ENCODE measurements around the gene AIF1L.
A peak's percentile ranks its signal among the peaks of the same experiment; 100 is the strongest.

The AIF1L gene

DNA sequence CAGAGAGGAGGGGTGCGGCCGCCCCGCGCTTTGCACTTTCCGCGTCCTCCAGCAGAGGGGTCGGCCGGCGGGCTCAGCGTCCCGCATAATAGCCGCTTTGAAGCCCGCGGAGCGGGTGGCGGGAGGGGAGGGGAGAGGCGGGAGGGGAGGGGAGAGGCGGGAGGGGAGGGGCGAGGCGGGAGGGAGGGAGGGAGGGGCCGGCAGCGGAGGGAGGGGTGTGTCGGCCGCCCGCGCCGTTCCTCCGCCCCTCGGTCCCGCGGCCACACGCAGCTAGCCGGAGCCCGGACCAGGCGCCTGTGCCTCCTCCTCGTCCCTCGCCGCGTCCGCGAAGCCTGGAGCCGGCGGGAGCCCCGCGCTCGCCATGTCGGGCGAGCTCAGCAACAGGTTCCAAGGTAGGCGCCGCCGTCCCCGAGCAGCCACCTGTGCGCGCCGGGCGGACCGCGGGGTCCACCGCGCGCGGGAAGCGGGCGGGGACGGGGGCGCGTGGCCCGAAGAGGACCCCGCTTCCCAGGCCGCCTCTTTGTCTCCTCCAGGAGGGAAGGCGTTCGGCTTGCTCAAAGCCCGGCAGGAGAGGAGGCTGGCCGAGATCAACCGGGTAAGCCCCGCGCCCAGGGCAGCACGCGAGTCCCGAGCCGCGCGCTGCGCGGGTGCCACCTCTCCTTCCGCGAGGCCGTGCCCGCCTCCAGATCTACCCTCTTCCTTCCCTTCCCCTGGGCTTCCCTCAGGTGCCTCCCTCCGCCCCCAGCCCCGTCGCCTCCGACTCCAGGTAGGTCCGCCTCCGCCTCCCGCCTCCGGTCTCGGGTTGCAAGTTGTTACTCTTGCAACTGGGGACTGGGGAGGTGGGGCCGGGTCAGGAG is at the start of gene AIF1L:
Gene AIF1L, plus strand, starts transcription at position 263 of the 857 bp plus-strand sequence. Its CDS starts 99 bp downstream, at position 362.
- Histone ChIP-seq H3K4me3 (peak within 1 kb of the TSS; percentile 34 to 61 (median 52)), H3K27ac (peak within 1 kb of the TSS in 8 of 21 experiments; percentile 25 to 77 (median 48))

DNA sequence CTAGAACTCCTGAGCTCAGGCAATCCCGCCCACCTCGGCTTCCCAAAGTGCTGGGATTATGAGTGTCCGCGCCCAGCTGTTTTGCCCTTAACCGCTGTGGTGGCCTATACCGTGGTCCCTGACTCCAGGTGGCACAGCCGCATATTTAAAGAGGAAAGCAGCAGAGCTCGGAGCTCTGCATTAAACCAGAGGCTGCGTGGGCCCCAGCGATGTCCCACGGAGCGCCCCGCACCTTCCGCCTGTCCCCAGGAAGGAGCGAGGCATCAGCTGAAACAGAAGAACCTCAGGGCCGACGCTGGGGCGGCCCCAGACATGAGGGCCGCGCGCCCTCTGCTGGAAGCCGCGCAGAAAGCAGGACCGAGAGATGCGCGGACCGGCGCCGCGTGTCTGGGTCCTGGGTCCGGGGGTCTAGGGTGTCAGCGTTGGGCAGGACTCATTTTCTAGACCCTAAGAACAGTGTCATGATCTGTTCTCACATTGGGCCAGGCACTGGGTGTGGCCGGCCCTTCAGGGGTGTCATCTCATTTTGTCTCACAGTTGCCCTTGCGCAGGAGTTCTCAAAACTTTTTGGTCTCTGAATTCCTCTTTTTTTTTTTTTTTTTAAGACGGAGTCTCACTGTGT is 49.6 kb upstream of the AIF1L start:
- no peak overlapping the region for H3K4me3 ChIP-seq
- no peak overlapping the region for H3K27ac ChIP-seq

- Histone ChIP-seq H3K4me3 (no peak overlapping the region), H3K27ac (no peak overlapping the region)
Observed at GRCh38 chr9:131048332-131048731, 48.0 kb upstream of the AIF1L start.

GRCh38 chr9:131048820-131049219 is 47.5 kb upstream of the AIF1L start:
- Histone ChIP-seq H3K4me3 (no peak overlapping the region), H3K27ac (no peak overlapping the region)

- Histone ChIP-seq H3K27ac (no peak overlapping the region), H3K4me3 (no peak overlapping the region)
Observed at GRCh38 chr9:131049829-131050715, 46.3 kb upstream of the AIF1L start.

- Histone ChIP-seq H3K4me3 (no peak overlapping the region), H3K27ac (no peak overlapping the region)
Observed at GRCh38 chr9:131050831-131051230, 45.5 kb upstream of the AIF1L start.

DNA sequence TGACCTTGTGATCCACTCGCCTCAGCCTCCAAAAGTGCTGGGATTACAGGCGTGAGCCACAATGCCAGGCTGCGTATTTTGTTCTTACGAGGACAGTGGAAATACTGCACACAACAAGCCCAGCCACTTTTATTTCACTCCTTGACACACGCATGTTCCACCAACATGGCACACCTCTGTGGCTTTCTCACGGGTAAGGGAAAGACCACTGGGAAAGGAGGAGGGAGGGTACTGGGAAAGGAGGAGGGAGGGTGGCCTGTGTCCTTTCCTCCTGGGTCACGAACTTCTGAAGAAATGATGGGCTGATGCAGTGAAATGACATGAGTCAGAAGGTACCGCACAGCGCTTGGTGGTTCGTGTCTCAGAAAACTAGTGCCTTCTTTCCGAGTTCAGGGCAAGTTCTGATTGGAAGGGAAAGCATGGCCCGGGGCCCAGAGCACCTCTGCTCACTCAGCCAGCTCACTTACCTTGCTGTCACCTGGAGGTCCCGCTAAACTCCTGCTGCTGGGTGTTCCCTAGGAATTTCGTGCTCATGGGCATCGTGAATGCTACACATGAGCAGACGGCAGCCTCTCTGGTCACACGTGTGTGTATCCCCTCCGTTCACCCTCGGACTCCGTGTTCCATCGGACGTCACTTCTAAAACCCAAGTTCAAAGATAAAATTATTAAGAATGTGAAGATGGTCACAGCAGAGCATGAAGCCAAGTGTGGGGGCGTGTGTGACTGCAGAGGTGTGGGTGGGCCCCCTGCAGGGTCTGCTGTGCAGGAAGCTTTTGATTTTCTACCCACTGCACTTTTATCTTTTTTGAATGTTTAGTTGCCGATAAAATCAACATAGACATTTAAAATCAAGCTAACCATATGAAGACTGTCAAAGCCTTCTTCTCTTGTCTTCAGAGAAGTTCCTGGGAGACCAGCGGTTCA is 44.5 kb upstream of the AIF1L start:
- no peak overlapping the region for H3K4me3 ChIP-seq
- H3K27ac ChIP-seq, result peak overlapping the region in 1 of 21 experiments; percentile 44

GRCh38 chr9:131053896-131054295 is 42.4 kb upstream of the AIF1L start:
- no peak overlapping the region for H3K4me3 ChIP-seq
- peak overlapping the region in 2 of 21 experiments; percentile 10 to 62 for H3K27ac ChIP-seq

DNA sequence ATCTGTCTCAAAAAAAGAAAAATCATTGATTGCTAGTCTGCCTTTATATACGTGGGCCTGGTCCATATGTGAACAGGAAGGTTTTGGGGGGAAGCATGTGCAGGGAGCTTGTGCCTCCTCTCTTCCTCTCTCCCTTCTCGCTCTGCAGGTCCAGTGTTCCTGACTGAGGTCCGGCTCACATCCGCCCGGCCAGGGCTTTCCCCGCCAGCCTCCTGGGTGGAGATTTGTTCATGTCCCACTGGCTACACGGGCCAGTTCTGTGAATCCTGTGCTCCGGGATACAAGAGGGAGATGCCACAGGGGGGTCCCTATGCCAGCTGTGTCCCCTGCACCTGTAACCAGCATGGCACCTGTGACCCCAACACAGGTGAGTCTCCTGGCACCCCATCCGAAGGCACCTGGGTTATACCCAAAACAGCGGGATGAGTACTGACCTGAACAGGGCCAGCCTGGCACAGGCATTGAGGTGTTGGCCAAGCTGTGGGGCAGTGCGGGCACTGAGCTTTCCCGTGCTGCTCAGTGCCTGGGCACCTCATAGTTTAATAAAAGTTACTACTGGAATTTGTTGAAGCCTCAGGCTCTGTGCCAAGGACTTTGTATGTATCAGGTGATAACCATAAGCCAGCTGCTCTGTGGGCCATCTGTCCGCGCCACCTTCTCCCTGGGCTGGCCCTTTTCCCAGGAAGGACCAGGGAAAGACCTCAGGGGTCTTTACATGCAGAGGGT is 39.4 kb upstream of the AIF1L start:
- no peak overlapping the region for H3K27ac ChIP-seq
- no peak overlapping the region for H3K4me3 ChIP-seq

DNA sequence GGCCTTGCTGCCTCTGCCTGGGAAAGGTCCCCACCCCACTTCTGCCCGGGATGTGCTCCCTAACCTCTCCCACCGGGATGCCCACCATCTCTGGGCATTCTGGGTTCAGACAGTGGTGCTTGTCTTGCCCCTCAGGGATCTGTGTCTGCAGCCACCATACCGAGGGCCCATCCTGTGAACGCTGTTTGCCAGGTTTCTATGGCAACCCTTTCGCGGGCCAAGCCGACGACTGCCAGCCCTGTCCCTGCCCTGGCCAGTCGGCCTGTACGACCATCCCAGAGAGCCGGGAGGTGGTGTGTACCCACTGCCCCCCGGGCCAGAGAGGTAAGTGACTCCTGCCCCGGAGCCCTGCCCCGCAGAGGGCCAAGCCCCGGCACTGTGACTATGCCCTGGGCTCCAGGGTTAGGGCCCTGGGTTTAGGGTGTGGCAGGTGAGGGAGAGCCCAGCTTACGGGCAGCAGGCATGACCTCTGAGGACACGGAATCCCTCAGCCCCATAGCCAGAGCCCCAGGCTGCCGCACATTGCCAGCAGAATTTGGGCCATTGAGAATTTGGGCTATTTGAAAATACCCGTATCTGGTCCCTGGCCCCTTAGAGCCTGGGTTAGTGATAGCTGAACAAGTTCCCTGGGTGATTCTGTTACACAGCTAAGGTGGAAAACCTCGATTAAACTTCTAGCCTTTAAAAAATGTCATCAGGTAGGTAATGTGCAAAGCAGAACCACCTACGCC is 35.3 kb upstream of the AIF1L start:
- H3K4me3 ChIP-seq, result no peak overlapping the region
- no peak overlapping the region for H3K27ac ChIP-seq

- H3K4me3 ChIP-seq, result no peak overlapping the region
- H3K27ac ChIP-seq, result no peak overlapping the region
Observed at GRCh38 chr9:131062969-131063368, 33.4 kb upstream of the AIF1L start.

DNA sequence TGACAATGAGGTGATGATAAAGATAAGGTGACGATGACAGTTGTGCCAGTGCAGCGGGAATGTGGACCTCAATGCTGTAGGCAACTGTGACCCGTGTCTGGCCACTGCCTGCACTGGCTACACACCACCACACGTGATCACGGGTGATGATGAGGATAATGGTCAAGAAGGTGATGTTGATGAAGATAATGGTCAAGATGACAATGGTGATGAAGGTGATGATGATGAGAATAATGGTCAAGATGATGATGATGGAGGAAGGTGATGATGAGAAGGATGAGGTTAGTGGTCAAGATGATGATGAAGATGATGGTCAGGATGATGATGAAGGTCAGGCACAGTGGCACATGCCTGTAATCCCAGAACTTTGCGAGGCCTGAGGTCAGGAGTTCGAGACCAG is 30.7 kb upstream of the AIF1L start:
- no peak overlapping the region for H3K27ac ChIP-seq
- H3K4me3 ChIP-seq, result no peak overlapping the region

DNA sequence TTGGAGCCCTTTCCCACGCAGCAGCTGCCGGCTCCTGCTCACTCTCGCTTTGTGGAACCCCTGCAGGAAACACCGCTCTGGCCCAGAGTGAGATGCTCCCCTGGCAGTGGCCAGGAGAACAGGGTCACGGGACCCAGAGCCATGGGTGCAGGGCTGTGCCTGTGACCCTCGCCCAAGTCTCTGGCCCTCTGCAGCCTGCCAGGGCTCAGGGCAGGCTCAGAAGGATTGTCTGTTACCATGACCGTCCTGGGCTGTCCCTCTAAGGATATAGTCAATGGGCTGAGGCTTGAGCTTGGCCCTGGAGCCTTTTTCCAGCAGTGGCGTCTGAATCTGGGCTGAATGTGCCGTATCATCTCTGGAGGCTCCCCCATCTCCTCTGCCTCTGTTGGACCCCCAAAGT is 28.7 kb upstream of the AIF1L start:
- no peak overlapping the region for H3K27ac ChIP-seq

DNA sequence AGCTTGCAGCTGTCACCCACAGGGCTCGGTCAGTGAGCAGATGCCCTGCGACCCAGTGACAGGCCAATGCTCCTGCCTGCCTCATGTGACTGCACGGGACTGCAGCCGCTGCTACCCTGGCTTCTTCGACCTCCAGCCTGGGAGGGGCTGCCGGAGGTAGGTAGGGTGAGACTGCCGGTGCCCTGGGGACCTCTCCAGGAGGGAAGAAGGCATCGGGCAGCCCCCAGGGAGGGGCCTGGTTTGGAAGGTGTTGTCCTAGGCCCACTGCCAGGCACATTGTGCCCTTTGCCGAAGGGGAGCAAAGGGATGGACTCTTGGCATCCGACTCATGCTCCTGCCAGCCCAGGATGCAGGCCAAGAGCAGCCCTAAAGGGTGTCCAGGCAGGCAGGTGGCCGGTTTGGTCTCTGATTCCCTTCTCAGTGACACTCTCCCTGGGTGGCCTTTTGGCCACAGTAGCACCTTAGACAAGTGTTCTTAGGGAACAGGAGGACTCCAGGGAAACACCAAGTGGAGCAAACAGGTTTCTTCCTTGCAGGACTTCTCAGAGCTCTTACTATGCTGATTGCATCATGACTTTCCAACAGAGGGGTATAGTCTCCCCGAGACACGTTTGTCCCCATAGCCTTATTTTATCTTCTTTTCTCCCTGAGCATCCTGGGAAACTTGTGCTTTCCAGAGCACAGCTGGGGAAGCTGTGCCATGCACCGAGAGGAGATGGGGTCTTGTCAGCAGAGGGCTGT is 28.1 kb upstream of the AIF1L start:
- H3K27ac ChIP-seq, result no peak overlapping the region
- no peak overlapping the region for H3K4me3 ChIP-seq

More for the DNA sequence above, 28.7 kb upstream of the AIF1L start:
- no peak overlapping the region for H3K4me3 ChIP-seq

- Histone ChIP-seq H3K27ac (no peak overlapping the region), H3K4me3 (no peak overlapping the region)
Observed at GRCh38 chr9:131069699-131070098, 26.6 kb upstream of the AIF1L start.

DNA sequence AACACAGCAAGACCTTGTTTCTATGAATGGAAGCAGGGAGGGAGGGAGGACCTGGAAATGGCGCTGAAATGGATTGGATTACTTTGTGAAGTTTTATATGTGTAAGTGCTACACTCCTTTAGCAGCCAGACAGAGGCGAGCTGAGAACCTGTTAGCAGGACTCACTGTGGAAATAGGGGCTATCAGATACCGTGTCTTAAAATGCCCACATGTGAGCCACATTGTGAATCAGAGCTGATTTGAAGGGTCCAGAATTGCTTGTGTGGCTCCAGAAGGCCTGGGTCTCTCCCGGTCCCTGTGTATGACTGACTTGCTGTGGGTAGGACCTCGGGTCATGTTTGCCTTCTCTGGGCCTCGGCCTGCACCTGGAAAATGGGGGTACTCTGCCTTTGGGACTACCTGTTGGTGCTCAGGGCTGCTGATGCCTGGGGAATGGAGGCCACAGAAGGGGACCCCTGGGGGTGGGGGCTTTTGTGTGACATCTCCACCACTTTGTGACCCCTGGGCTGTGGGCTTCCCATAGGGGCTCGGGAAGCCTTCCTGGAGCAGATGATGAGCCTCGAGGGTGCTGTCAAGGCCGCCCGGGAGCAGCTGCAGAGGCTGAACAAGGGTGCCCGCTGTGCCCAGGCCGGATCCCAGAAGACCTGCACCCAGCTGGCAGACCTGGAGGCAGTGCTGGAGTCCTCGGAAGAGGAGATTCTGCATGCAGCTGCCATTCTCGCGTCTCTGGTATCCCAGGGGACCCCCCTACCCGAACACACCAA is 24.0 kb upstream of the AIF1L start:
- H3K4me3 ChIP-seq, result no peak overlapping the region
- no peak overlapping the region for H3K27ac ChIP-seq

DNA sequence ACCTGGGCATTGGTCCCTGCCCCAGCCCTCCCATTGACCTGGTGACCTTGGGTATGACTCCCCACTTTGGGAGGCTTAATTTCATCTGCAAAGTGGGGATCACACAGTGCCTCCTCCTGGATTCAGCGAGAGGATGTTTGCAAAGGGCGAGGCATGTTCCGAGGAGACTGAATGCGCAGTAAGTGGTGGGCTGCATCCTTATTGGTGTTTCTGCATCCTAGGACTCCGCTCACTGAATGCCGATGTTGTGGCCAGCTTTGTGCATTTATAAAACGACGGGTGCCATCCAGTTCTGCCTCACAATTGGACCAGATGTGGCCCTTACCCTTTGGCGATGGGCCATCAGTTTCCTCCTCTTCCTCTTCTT is 23.5 kb upstream of the AIF1L start:
- Histone ChIP-seq H3K27ac (no peak overlapping the region), H3K4me3 (no peak overlapping the region)

Measured in skin epidermis (tissue), 12 donors.